Upper lobe of left lung (tissue), 6 donors: ENCODE measurements around the gene SORBS1. TPM values are rescaled to one million over a fixed set of nuclear protein-coding genes. Genes with fewer than 3 reads are reported as not detected.
A peak's percentile ranks its signal among the peaks of the same experiment; 100 is the strongest.

ENCODE experiments used
- ATAC-seq, 2 donors: fragments of 200-7000 bp; cut with Tn5 transposase; one replicate each; pipeline ENCODE4 v1.9.1; 2022; ENCODE audit warnings: mild to moderate bottlenecking in 2 of 2, moderate library complexity in 2 of 2; ENCODE audit not compliant: low FRiP score in 2 of 2
- DNase-seq, 2 donors: peaks; one replicate each; pipeline ENCODE4 v3.0.0-alpha.2; 2019 to 2020
- H3K27ac ChIP-seq, 4 donors: fragments of 200-600 bp; sonication (generic); one replicate each; pipeline ENCODE4 v1.5.1; 2016 to 2019
- H3K27me3 ChIP-seq, 4 donors: fragments of 200-600 bp; sonication (generic); one replicate each; pipeline ENCODE4 v1.5.1; 2017 to 2019
- H3K36me3 ChIP-seq, 4 donors: fragments of 200-600 bp; sonication (generic); one replicate each; pipeline ENCODE4 v1.5.1; 2016 to 2019
- H3K4me1 ChIP-seq, 4 donors: fragments of 200-600 bp; sonication (generic); one replicate each; pipeline ENCODE4 v1.5.1; 2018 to 2019
- H3K4me3 ChIP-seq, 4 donors: fragments of 200-600 bp; sonication (generic); one replicate each; pipeline ENCODE4 v1.5.1; 2017 to 2019; ENCODE audit warnings: mild to moderate bottlenecking in 2 of 4, moderate library complexity in 1 of 4
- H3K9me3 ChIP-seq, 4 donors: fragments of 200-600 bp; sonication (generic); one replicate each; pipeline ENCODE4 v1.5.1; 2018 to 2019
- EP300 ChIP-seq, 4 donors: sonication (generic); formaldehyde crosslinking; IDR thresholded peaks; one replicate each; pipeline ENCODE4 v1.5.1; 2017; ENCODE audit warnings: antibody characterized with exemption in 4 of 4, control low read depth in 2 of 4
- POLR2A ChIP-seq, 4 donors: fragments of 450-650 bp; IDR thresholded peaks; one replicate each; pipeline ENCODE4 v1.5.1; 2016 to 2017; ENCODE audit warnings: antibody characterized with exemption in 4 of 4, mild to moderate bottlenecking in 2 of 4
- POLR2AphosphoS5 ChIP-seq, 2 donors: sonication (generic); formaldehyde crosslinking; IDR thresholded peaks; one replicate each; pipeline ENCODE4 v1.5.1; 2017; ENCODE audit warnings: antibody characterized with exemption in 2 of 2
- WGBS, 2 donors: methylation state at CpG; one replicate each; pipeline ENCODE4 v1.1.5; 2017 to 2018; 5-methylcytosine and 5-hydroxymethylcytosine counted together
- total RNA-seq, 6 donors: library from RNA; depleted of rRNA in 4 of 6; stranded (reverse); fragments of >200 nt in 4 of 6; gene quantifications; one replicate each; pipeline versions ENCODE4 v1.1.0 to v1.2.1, GENCODE V29; 2016 to 2021
- TF ChIP-seq, protein P1 (sequence below), 6 experiments: fragments of 450-650 bp in 4 of 6; fragments of 200-600 bp in 2 of 6; sonication (generic) in 2 of 6; IDR thresholded peaks; one replicate each; pipeline ENCODE4 v1.5.1; 2016 to 2019; ENCODE audit warnings: antibody characterized with exemption in 6 of 6
- donor health status: DM: no; HTN: no; CAD: no; lungs with moderate emphysema.
- donor health status: DM: no; HTN: yes; CAD: no; lungs with severe emphysema.

Gene SORBS1
- total RNA-seq, 6 donors from 2014 or later = 45.8 to 116 (median 71.7) TPM

- H3K36me3 ChIP-seq = no peaks in the 10 kb centered on the region
- peak; percentile 33 to 75 for ATAC-seq
- H3K4me1 ChIP-seq = peaks cover 18 to 55% (median 31%) of the 10 kb centered on the region in 4 donors
- H3K27me3 ChIP-seq = no peaks in the 10 kb centered on the region
- no peaks in the 10 kb centered on the region for H3K9me3 ChIP-seq
- TF ChIP-seq EP300 (IDR thresholded peaks at IDR 0.05) (peak in 1 of 4 donors; percentile 43), POLR2A (IDR thresholded peaks at IDR 0.05) (no peak), POLR2AphosphoS5 (IDR thresholded peaks at IDR 0.05) (peak; percentile 38 to 49)
- WGBS, 2 donors = 10 to 21% methylated on average over 4 to 5 of the region's 5 CpGs
- peak overlapping the region; percentile 48 to 75 (median 62) for H3K27ac ChIP-seq
- no peak overlapping the region for H3K4me3 ChIP-seq
- peak in 1 of 2 donors; percentile 78 for DNase-seq
Observed at GRCh38 chr10:95467162-95467599, 94.0 kb downstream of the SORBS1 start.

DNA sequence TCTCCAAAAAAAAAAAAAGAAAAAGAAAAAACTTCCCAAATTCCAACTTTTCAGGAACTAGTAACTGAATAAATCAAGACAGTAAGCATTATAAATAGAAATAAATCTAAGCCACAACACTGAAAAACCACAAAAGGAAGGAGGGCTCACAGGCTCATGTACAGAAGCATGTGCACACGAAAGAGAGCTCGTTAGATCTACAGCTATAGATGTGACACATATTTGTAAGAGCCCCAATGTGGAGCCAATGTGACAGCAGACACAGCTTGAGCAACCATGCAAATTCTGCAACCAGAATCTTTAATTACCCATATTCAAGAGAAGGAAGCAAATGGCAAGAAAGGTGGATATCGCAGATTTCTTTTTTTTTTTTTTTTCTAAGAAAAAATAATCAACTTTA lies 94.7 kb downstream of the SORBS1 start:
- H3K4me1 ChIP-seq = peaks cover 18 to 52% (median 31%) of the 10 kb centered on the region in 4 donors
- TF ChIP-seq POLR2AphosphoS5 (IDR thresholded peaks at IDR 0.05) = no peak
- TF ChIP-seq, protein P1, sequence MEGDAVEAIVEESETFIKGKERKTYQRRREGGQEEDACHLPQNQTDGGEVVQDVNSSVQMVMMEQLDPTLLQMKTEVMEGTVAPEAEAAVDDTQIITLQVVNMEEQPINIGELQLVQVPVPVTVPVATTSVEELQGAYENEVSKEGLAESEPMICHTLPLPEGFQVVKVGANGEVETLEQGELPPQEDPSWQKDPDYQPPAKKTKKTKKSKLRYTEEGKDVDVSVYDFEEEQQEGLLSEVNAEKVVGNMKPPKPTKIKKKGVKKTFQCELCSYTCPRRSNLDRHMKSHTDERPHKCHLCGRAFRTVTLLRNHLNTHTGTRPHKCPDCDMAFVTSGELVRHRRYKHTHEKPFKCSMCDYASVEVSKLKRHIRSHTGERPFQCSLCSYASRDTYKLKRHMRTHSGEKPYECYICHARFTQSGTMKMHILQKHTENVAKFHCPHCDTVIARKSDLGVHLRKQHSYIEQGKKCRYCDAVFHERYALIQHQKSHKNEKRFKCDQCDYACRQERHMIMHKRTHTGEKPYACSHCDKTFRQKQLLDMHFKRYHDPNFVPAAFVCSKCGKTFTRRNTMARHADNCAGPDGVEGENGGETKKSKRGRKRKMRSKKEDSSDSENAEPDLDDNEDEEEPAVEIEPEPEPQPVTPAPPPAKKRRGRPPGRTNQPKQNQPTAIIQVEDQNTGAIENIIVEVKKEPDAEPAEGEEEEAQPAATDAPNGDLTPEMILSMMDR (IDR thresholded peaks at IDR 0.05) = no peak
- TF ChIP-seq POLR2A (IDR thresholded peaks at IDR 0.05) = no peak
- no peak for TF ChIP-seq EP300 (IDR thresholded peaks at IDR 0.05)
- ATAC-seq = no peak
- H3K27me3 ChIP-seq = no peaks in the 10 kb centered on the region
- WGBS, 2 donors = 74 to 80% methylated on average over 3 of the region's 3 CpGs
- H3K9me3 ChIP-seq = no peaks in the 10 kb centered on the region
- H3K4me3 ChIP-seq = no peak overlapping the region
- no peaks in the 10 kb centered on the region for H3K36me3 ChIP-seq
- H3K27ac ChIP-seq = peak overlapping the region in 2 of 4 donors; percentile 71 to 75
- DNase-seq = no peak

- DNase-seq (no peak), ATAC-seq (no peak)
- TF ChIP-seq POLR2A (IDR thresholded peaks at IDR 0.05) (no peak), POLR2AphosphoS5 (IDR thresholded peaks at IDR 0.05) (no peak), EP300 (IDR thresholded peaks at IDR 0.05) (no peak)
- TF ChIP-seq, protein P1 (IDR thresholded peaks at IDR 0.05) = no peak
- no peaks in the 10 kb centered on the region for H3K36me3 ChIP-seq
- no peak overlapping the region for H3K4me3 ChIP-seq
- H3K9me3 ChIP-seq = no peaks in the 10 kb centered on the region
- peaks cover 8 to 40% (median 21%) of the 10 kb centered on the region in 4 donors for H3K4me1 ChIP-seq
- H3K27me3 ChIP-seq = no peaks in the 10 kb centered on the region
- WGBS, 2 donors = 77 to 83% methylated on average over 5 of the region's 5 CpGs
- no peak overlapping the region for H3K27ac ChIP-seq
Observed at GRCh38 chr10:95464280-95464679, 96.9 kb downstream of the SORBS1 start.

- DNase-seq (no peak), ATAC-seq (peak; percentile 29 to 56)
- Histone ChIP-seq H3K27me3 (no peaks in the 10 kb centered on the region), H3K36me3 (no peaks in the 10 kb centered on the region), H3K9me3 (no peaks in the 10 kb centered on the region), H3K4me3 (no peak overlapping the region), H3K27ac (no peak overlapping the region), H3K4me1 (peaks cover 14 to 41% (median 22%) of the 10 kb centered on the region in 4 donors)
- WGBS, 2 donors = 71 to 82% methylated on average over 1 of the region's 1 CpG
- TF ChIP-seq POLR2AphosphoS5 (IDR thresholded peaks at IDR 0.05) (no peak), POLR2A (IDR thresholded peaks at IDR 0.05) (no peak), EP300 (IDR thresholded peaks at IDR 0.05) (no peak)
- TF ChIP-seq, protein P1 (IDR thresholded peaks at IDR 0.05) = no peak
Observed at GRCh38 chr10:95462740-95463667, 98.2 kb downstream of the SORBS1 start.

DNA sequence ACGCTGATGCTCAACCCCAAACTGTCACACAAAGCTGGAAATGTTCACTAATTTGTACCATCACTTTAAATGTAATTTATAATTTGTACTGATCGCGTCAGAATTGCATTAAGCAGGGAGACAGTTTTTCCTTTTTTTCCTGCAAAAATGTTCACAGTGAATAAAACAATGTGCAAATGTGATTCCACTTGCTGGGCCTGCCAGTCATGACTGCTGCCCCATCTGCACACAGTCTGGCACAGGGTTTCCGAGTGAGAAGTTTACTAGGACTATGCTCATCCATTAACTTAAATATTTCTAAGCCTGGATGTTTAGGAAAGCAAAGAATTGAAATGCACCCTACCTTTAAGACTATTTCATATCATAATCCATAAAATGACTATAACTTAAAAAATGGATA lies 99.6 kb downstream of the SORBS1 start:
- Histone ChIP-seq H3K36me3 (no peaks in the 10 kb centered on the region), H3K27ac (no peak overlapping the region), H3K9me3 (no peaks in the 10 kb centered on the region), H3K4me3 (no peak overlapping the region), H3K27me3 (no peaks in the 10 kb centered on the region), H3K4me1 (peaks cover 14 to 39% (median 18%) of the 10 kb centered on the region in 4 donors)
- TF ChIP-seq POLR2AphosphoS5 (IDR thresholded peaks at IDR 0.05) (no peak), POLR2A (IDR thresholded peaks at IDR 0.05) (no peak), EP300 (IDR thresholded peaks at IDR 0.05) (no peak)
- TF ChIP-seq, protein P1 (IDR thresholded peaks at IDR 0.05) = no peak
- WGBS, 2 donors = 91 to 96% methylated on average over 4 of the region's 4 CpGs
- ATAC-seq (no peak), DNase-seq (no peak)
